ENCODE data around the gene CNTNAP2.

The CNTNAP2 gene

DNA sequence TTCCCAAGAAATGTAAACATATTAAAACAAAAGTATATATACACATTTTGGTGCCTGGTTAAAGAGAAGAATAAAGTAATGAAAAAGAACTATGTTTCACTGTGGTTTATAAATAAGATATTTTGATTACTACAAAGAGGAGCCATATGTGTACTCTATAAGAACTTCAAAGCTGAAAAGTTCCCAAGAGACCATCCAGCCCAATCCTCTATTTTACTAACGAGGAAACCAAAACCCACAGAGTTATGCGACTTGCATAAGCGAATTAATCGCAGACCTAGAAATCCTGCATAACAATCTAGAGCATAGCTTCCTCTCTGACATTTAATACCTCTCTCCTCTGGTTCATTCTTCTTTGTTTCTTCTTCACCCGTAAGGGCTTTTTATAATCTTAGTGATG, 937.1 kb downstream of the CNTNAP2 start:
- Histone ChIP-seq H3K36me3 (ENCODE audit: control insufficient read depth in 2 of 2, insufficient read depth in 2 of 2, low read length in 2 of 2) (no peaks in the 10 kb centered on the region), H3K9me3 (ENCODE audit: control insufficient read depth in 2 of 2, low read length in 2 of 2) (no peaks in the 10 kb centered on the region)

DNA sequence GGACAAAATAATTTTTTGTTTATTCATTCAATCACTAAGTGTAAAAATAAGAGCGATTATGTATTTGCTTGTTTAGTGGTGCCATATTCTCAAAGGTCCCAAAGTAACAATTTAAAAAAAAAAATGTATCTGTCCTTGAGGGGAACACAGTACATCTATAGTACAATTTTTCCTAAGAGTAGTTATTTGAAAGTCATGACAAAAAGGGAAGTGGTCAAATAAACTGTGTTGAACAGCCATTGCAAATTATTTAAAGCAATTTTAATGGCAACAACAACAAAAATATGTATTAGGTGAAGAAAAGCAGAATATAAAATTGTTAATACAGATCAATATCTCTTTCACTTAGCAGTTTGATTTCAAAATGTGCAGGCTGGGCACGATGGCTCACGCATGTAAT, 943.5 kb downstream of the CNTNAP2 start:
- Histone ChIP-seq H3K27me3 (ENCODE audit: control insufficient read depth in 2 of 2, insufficient read depth in 2 of 2, low read length in 2 of 2) (no peaks in the 10 kb centered on the region), H3K27ac (ENCODE audit: low read depth in 2 of 2, low read length in 2 of 2) (no peak overlapping the region), H3K9me3 (ENCODE audit: control insufficient read depth in 2 of 2, low read length in 2 of 2) (no peaks in the 10 kb centered on the region), H3K4me1 (ENCODE audit: control insufficient read depth in 2 of 2, insufficient read depth in 2 of 2, low read length in 2 of 2) (no peaks in the 10 kb centered on the region), H3K4me3 (ENCODE audit: low read length in 2 of 2) (no peak overlapping the region), H3K9ac (ENCODE audit: low read depth in 1 of 2, low read length in 2 of 2) (no peak overlapping the region), H3K36me3 (ENCODE audit: control insufficient read depth in 2 of 2, insufficient read depth in 2 of 2, low read length in 2 of 2) (no peaks in the 10 kb centered on the region)

More for the DNA sequence above, 937.1 kb downstream of the CNTNAP2 start:
- H3K4me1 ChIP-seq (ENCODE audit: control insufficient read depth in 2 of 2, insufficient read depth in 2 of 2, low read length in 2 of 2): no peaks in the 10 kb centered on the region
- no peaks in the 10 kb centered on the region for H3K27me3 ChIP-seq (ENCODE audit: control insufficient read depth in 2 of 2, insufficient read depth in 2 of 2, low read length in 2 of 2)
- H3K4me3 ChIP-seq (ENCODE audit: low read length in 2 of 2): no peak overlapping the region
- H3K9ac ChIP-seq (ENCODE audit: low read depth in 1 of 2, low read length in 2 of 2): no peak overlapping the region
- no peak overlapping the region for H3K27ac ChIP-seq (ENCODE audit: low read depth in 2 of 2, low read length in 2 of 2)

DNA sequence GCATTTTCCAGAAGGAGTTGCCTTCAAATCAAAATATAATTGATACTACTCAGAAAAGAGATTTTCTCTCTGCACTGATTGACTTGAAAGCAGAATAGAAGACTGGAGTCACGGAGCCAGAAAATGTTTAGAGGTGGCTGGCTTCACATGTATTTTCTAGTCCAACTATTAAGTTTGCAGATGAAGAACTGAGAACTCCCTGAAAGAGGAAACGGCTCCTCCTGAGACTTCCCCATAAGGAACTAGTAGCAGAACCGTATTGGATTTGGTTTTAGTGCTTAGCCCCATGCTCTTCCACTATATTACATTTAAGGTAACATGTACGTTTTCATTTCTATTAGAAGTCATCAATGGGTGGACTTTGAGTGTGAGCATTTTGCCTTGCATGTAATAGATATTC, 946.3 kb downstream of the CNTNAP2 start:
- H3K9ac ChIP-seq (ENCODE audit: low read depth in 1 of 2, low read length in 2 of 2): no peak overlapping the region
- H3K36me3 ChIP-seq (ENCODE audit: control insufficient read depth in 2 of 2, insufficient read depth in 2 of 2, low read length in 2 of 2): no peaks in the 10 kb centered on the region
- H3K9me3 ChIP-seq (ENCODE audit: control insufficient read depth in 2 of 2, low read length in 2 of 2): no peaks in the 10 kb centered on the region
- no peak overlapping the region for H3K27ac ChIP-seq (ENCODE audit: low read depth in 2 of 2, low read length in 2 of 2)
- no peaks in the 10 kb centered on the region for H3K4me1 ChIP-seq (ENCODE audit: control insufficient read depth in 2 of 2, insufficient read depth in 2 of 2, low read length in 2 of 2)
- no peak overlapping the region for H3K4me3 ChIP-seq (ENCODE audit: low read length in 2 of 2)
- no peaks in the 10 kb centered on the region for H3K27me3 ChIP-seq (ENCODE audit: control insufficient read depth in 2 of 2, insufficient read depth in 2 of 2, low read length in 2 of 2)

DNA sequence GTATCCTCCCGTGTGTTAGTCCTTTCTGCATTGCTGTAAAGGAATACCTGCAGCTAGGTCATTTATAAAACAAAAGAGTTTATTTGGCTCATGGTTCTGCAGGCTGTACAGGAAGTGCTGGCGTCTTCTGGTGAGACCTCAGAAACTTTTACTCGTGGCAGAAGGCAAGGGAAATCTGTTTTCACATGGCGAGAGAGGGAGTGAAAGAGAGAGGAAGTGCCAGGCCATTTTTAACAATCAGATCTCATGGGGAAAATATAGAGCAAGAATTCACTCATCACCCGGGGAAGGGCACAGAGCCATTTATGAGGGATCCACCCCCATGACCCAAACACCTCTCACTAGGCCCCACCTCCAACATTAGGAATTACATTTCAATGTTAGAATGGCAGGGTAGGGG, 952.2 kb downstream of the CNTNAP2 start:
- Histone ChIP-seq H3K4me3 (ENCODE audit: low read length in 2 of 2) (no peak overlapping the region), H3K36me3 (ENCODE audit: control insufficient read depth in 2 of 2, insufficient read depth in 2 of 2, low read length in 2 of 2) (no peaks in the 10 kb centered on the region), H3K27me3 (ENCODE audit: control insufficient read depth in 2 of 2, insufficient read depth in 2 of 2, low read length in 2 of 2) (no peaks in the 10 kb centered on the region), H3K27ac (ENCODE audit: low read depth in 2 of 2, low read length in 2 of 2) (no peak overlapping the region), H3K9me3 (ENCODE audit: control insufficient read depth in 2 of 2, low read length in 2 of 2) (no peaks in the 10 kb centered on the region), H3K9ac (ENCODE audit: low read depth in 1 of 2, low read length in 2 of 2) (no peak overlapping the region), H3K4me1 (ENCODE audit: control insufficient read depth in 2 of 2, insufficient read depth in 2 of 2, low read length in 2 of 2) (no peaks in the 10 kb centered on the region)

DNA sequence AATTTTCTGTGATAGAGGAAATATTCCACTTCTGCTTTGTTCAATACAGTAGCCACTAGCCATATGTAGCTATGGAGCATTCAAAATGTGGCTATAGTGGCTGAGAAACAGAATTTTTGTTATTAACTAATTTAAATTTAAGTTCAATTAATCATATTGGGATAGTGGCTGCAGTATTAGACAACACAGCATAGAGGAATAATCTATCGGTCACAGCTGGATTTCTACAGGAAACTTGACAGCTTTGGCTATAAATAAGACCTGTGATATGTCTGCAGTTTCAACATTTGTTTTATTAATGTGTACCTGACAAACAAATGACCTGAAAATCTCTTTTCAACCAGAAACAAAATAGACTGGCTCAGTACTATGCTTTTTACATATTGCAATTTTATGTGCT, 953.2 kb downstream of the CNTNAP2 start:
- H3K36me3 ChIP-seq (ENCODE audit: control insufficient read depth in 2 of 2, insufficient read depth in 2 of 2, low read length in 2 of 2): no peaks in the 10 kb centered on the region
- no peaks in the 10 kb centered on the region for H3K27me3 ChIP-seq (ENCODE audit: control insufficient read depth in 2 of 2, insufficient read depth in 2 of 2, low read length in 2 of 2)

DNA sequence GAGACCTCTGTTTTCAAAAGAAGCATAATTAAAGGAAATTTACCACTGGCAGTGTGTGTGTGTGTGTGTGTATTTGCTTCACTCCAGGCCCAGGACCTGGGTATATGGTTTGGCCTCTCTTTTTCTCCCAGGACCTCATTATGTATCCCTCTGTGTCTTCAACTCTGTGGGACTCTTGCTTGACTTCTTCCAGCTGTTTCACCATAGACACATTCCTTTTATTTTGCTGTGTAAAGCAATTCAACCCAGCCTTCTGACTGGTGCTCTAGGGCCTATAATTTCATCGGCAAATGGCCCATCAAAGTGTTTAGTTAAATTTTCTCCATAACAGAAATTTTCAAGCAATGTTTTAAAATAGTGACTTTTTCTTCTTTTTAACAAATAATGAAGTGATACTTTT, 954.3 kb downstream of the CNTNAP2 start:
- H3K4me3 ChIP-seq (ENCODE audit: low read length in 2 of 2): no peak overlapping the region
- H3K27me3 ChIP-seq (ENCODE audit: control insufficient read depth in 2 of 2, insufficient read depth in 2 of 2, low read length in 2 of 2): no peaks in the 10 kb centered on the region
- H3K9me3 ChIP-seq (ENCODE audit: control insufficient read depth in 2 of 2, low read length in 2 of 2): no peaks in the 10 kb centered on the region
- no peaks in the 10 kb centered on the region for H3K36me3 ChIP-seq (ENCODE audit: control insufficient read depth in 2 of 2, insufficient read depth in 2 of 2, low read length in 2 of 2)
- H3K27ac ChIP-seq (ENCODE audit: low read depth in 2 of 2, low read length in 2 of 2): no peak overlapping the region
- no peak overlapping the region for H3K9ac ChIP-seq (ENCODE audit: low read depth in 1 of 2, low read length in 2 of 2)
- no peaks in the 10 kb centered on the region for H3K4me1 ChIP-seq (ENCODE audit: control insufficient read depth in 2 of 2, insufficient read depth in 2 of 2, low read length in 2 of 2)

More for the DNA sequence above, 953.2 kb downstream of the CNTNAP2 start:
- no peak overlapping the region for H3K4me3 ChIP-seq (ENCODE audit: low read length in 2 of 2)
- no peaks in the 10 kb centered on the region for H3K4me1 ChIP-seq (ENCODE audit: control insufficient read depth in 2 of 2, insufficient read depth in 2 of 2, low read length in 2 of 2)
- H3K9ac ChIP-seq (ENCODE audit: low read depth in 1 of 2, low read length in 2 of 2): no peak overlapping the region
- H3K27ac ChIP-seq (ENCODE audit: low read depth in 2 of 2, low read length in 2 of 2): no peak overlapping the region
- H3K9me3 ChIP-seq (ENCODE audit: control insufficient read depth in 2 of 2, low read length in 2 of 2): no peaks in the 10 kb centered on the region

DNA sequence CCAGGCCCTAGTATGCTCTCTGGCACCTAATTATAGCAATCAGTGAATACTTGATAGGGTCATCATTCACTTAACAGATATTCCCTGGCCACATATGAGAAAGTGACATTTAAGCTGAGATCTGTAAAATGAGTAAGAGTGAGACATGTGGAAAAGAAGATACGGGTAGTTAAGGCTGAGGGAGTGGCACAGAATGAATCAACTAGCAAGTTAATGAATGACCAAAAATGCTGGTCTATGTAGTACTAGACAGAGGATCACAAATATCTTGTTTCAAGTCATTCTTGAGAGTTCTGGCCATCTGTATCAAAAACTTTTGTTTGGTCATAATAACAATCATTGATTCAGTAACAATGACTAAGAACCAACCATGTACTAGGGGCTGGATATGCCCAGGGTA, 954.9 kb downstream of the CNTNAP2 start:
- Histone ChIP-seq H3K9me3 (ENCODE audit: control insufficient read depth in 2 of 2, low read length in 2 of 2) (no peaks in the 10 kb centered on the region), H3K9ac (ENCODE audit: low read depth in 1 of 2, low read length in 2 of 2) (no peak overlapping the region), H3K27ac (ENCODE audit: low read depth in 2 of 2, low read length in 2 of 2) (no peak overlapping the region), H3K4me1 (ENCODE audit: control insufficient read depth in 2 of 2, insufficient read depth in 2 of 2, low read length in 2 of 2) (no peaks in the 10 kb centered on the region), H3K27me3 (ENCODE audit: control insufficient read depth in 2 of 2, insufficient read depth in 2 of 2, low read length in 2 of 2) (no peaks in the 10 kb centered on the region), H3K36me3 (ENCODE audit: control insufficient read depth in 2 of 2, insufficient read depth in 2 of 2, low read length in 2 of 2) (no peaks in the 10 kb centered on the region), H3K4me3 (ENCODE audit: low read length in 2 of 2) (no peak overlapping the region)

DNA sequence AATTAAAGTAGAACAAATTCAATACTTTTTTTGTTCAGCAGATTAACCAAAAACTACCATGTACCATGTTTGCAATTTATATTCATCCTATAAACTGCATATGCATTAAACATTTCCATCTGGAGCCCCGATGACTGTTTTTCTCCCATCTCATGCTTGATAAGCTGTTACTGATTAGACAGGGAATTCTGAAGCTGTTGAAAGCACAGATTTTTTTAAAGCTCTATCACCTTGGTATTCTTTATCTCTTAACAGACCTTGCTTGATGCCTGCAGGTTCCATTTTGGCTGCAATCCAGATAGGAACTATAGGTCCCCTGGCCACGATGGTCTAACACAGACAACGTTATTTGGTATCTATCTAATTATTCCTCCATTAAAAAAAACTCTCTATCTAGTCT, 961.7 kb downstream of the CNTNAP2 start:
- Histone ChIP-seq H3K4me1 (ENCODE audit: control insufficient read depth in 2 of 2, insufficient read depth in 2 of 2, low read length in 2 of 2) (no peaks in the 10 kb centered on the region), H3K4me3 (ENCODE audit: low read length in 2 of 2) (no peak overlapping the region), H3K36me3 (ENCODE audit: control insufficient read depth in 2 of 2, insufficient read depth in 2 of 2, low read length in 2 of 2) (no peaks in the 10 kb centered on the region), H3K9me3 (ENCODE audit: control insufficient read depth in 2 of 2, low read length in 2 of 2) (no peaks in the 10 kb centered on the region), H3K9ac (ENCODE audit: low read depth in 1 of 2, low read length in 2 of 2) (no peak overlapping the region), H3K27me3 (ENCODE audit: control insufficient read depth in 2 of 2, insufficient read depth in 2 of 2, low read length in 2 of 2) (no peaks in the 10 kb centered on the region), H3K27ac (ENCODE audit: low read depth in 2 of 2, low read length in 2 of 2) (no peak overlapping the region)

DNA sequence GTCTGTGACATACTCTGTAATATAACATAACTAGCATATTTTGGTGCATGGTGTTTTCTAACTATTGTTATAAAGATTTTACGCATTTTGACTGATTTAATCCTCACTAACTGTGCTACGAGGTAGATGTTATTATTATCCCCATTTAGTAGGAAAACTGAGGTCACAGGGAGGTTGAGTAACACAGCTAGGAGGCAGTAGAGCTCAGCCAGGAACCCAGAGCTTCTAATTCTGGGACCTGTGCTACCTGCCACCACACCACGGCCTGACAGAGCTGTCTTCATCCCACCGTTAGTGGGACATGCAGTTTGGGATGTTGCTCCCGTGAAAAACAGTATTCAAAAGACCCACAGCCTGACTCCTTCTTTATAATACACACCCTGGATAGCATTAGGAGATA, 962.5 kb downstream of the CNTNAP2 start:
- H3K27me3 ChIP-seq (ENCODE audit: control insufficient read depth in 2 of 2, insufficient read depth in 2 of 2, low read length in 2 of 2): no peaks in the 10 kb centered on the region
- H3K27ac ChIP-seq (ENCODE audit: low read depth in 2 of 2, low read length in 2 of 2): no peak overlapping the region
- H3K4me3 ChIP-seq (ENCODE audit: low read length in 2 of 2): no peak overlapping the region
- H3K9ac ChIP-seq (ENCODE audit: low read depth in 1 of 2, low read length in 2 of 2): no peak overlapping the region
- no peaks in the 10 kb centered on the region for H3K9me3 ChIP-seq (ENCODE audit: control insufficient read depth in 2 of 2, low read length in 2 of 2)
- no peaks in the 10 kb centered on the region for H3K4me1 ChIP-seq (ENCODE audit: control insufficient read depth in 2 of 2, insufficient read depth in 2 of 2, low read length in 2 of 2)
- H3K36me3 ChIP-seq (ENCODE audit: control insufficient read depth in 2 of 2, insufficient read depth in 2 of 2, low read length in 2 of 2): no peaks in the 10 kb centered on the region

DNA sequence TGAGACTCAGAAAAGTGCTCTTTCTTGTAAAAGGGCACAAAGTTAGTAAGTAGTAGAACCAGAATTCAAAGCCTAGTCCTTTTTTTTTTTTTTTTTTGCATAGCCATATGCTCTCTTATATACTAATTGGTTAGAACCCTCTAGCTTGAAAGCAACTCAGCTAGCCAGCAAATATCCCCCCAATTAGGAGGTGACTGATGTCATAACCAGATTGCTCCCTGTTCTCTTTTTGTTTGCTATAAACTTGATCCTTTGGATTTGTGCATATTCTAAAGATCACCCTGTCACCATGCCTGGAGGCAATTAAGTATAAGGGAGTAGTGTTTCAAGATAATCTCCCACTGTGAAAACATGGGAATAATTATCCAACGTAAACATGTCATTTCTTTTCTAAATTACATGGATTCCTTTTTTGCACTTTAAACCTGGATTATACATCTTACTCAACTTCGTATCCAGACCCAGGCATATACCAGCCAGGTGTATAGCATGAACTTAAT, 963.4 kb downstream of the CNTNAP2 start:
- Histone ChIP-seq H3K9ac (ENCODE audit: low read depth in 1 of 2, low read length in 2 of 2) (no peak overlapping the region), H3K4me3 (ENCODE audit: low read length in 2 of 2) (no peak overlapping the region), H3K27ac (ENCODE audit: low read depth in 2 of 2, low read length in 2 of 2) (no peak overlapping the region), H3K27me3 (ENCODE audit: control insufficient read depth in 2 of 2, insufficient read depth in 2 of 2, low read length in 2 of 2) (no peaks in the 10 kb centered on the region), H3K4me1 (ENCODE audit: control insufficient read depth in 2 of 2, insufficient read depth in 2 of 2, low read length in 2 of 2) (no peaks in the 10 kb centered on the region), H3K36me3 (ENCODE audit: control insufficient read depth in 2 of 2, insufficient read depth in 2 of 2, low read length in 2 of 2) (no peaks in the 10 kb centered on the region), H3K9me3 (ENCODE audit: control insufficient read depth in 2 of 2, low read length in 2 of 2) (no peaks in the 10 kb centered on the region)

DNA sequence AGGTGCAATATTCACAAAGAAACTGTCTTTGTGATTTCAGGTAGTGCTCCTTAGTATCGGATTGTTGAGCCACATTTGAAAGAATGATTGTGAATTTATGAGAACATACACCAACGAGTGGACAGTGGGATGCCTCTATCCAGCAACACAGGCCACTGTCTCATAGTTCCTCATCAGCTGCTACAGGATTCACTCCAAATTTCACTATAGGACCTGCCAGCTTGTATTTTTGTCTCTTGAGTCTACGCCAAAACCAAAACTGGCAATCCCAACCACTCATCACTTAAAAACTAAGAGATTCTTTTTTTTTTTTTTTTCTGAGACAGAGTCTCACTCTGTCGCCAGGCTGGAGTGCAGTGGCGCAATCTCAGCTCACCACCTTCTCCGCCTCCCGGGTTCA, 964.5 kb downstream of the CNTNAP2 start:
- Histone ChIP-seq H3K36me3 (ENCODE audit: control insufficient read depth in 2 of 2, insufficient read depth in 2 of 2, low read length in 2 of 2) (no peaks in the 10 kb centered on the region), H3K27me3 (ENCODE audit: control insufficient read depth in 2 of 2, insufficient read depth in 2 of 2, low read length in 2 of 2) (no peaks in the 10 kb centered on the region), H3K9ac (ENCODE audit: low read depth in 1 of 2, low read length in 2 of 2) (no peak overlapping the region), H3K4me1 (ENCODE audit: control insufficient read depth in 2 of 2, insufficient read depth in 2 of 2, low read length in 2 of 2) (no peaks in the 10 kb centered on the region), H3K27ac (ENCODE audit: low read depth in 2 of 2, low read length in 2 of 2) (no peak overlapping the region), H3K4me3 (ENCODE audit: low read length in 2 of 2) (no peak overlapping the region), H3K9me3 (ENCODE audit: control insufficient read depth in 2 of 2, low read length in 2 of 2) (no peaks in the 10 kb centered on the region)
